ENCODE results near the gene WWC1.

The WWC1 gene

DNA sequence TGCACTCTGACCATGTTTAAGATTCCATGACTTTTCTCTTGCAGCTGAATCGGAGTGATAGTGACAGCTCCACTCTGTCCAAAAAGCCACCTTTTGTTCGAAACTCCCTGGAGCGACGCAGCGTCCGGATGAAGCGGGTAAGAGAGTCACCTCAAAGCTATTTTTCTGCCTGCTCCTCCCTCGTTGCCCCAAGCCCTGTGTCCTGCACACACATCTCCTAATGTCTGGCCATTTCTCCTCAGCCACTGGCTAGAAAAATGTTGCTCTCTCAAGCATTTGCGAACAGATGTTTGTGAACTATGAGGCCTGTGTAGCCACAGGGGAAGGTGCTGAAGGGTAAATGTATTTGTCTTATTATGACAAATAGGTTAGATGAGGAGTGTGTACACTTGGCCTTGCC lies 169.2 kb downstream of the WWC1 start:
- TF ChIP-seq, protein P1, sequence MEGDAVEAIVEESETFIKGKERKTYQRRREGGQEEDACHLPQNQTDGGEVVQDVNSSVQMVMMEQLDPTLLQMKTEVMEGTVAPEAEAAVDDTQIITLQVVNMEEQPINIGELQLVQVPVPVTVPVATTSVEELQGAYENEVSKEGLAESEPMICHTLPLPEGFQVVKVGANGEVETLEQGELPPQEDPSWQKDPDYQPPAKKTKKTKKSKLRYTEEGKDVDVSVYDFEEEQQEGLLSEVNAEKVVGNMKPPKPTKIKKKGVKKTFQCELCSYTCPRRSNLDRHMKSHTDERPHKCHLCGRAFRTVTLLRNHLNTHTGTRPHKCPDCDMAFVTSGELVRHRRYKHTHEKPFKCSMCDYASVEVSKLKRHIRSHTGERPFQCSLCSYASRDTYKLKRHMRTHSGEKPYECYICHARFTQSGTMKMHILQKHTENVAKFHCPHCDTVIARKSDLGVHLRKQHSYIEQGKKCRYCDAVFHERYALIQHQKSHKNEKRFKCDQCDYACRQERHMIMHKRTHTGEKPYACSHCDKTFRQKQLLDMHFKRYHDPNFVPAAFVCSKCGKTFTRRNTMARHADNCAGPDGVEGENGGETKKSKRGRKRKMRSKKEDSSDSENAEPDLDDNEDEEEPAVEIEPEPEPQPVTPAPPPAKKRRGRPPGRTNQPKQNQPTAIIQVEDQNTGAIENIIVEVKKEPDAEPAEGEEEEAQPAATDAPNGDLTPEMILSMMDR (conservative IDR thresholded peaks at IDR 0.05; ENCODE audit: low read depth, low read length), result no peak
- no peak overlapping the region for H3K4me3 ChIP-seq (ENCODE audit: low read depth, low read length)
- no peak for DNase-seq (ENCODE audit: low read depth)

DNA sequence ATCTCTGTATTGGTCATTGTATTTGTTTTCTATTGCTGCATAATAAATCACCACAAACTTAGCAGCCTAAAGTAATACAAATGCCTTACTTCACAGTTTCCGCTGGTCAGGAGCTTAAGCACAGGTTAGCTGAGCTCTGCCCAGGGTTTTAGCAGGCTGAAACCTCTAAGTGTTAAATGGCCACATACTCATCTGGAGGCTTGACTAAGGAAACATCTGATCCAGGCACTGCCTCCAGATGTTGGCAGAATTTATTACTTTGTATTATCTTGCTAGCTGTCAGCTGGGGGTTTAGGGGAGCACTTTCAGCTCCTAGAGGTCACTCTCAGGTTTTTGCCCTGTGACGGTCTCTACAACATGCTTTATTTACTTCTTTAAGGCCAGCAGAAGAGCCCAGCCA lies 171.6 kb downstream of the WWC1 start:
- DNase-seq (ENCODE audit: low read depth), result no peak
- TF ChIP-seq, protein P1 (conservative IDR thresholded peaks at IDR 0.05; ENCODE audit: low read depth, low read length), result no peak
- no peak overlapping the region for H3K4me3 ChIP-seq (ENCODE audit: low read depth, low read length)

DNA sequence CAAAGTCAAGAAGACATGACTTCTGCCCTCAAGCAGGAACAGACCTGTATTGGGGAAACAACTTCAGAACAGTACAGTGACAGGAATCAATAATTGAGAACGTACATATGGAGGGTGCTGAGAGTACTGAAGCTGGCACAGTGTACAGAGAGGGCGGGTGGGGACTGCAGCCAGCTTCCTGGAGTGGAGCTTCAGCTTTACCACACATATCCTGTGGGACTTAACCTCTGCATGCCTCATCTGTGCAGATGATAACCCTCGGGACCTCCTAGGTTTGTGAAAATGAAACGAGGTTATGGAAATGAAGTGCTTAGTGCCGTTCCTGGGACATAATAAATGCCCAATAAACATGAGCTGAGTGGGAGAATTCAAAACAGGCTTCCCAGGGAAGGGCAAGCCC lies 172.8 kb downstream of the WWC1 start:
- no peak for DNase-seq (ENCODE audit: low read depth)
- TF ChIP-seq, protein P1 (conservative IDR thresholded peaks at IDR 0.05; ENCODE audit: low read depth, low read length), result no peak
- no peak overlapping the region for H3K4me3 ChIP-seq (ENCODE audit: low read depth, low read length)

DNA sequence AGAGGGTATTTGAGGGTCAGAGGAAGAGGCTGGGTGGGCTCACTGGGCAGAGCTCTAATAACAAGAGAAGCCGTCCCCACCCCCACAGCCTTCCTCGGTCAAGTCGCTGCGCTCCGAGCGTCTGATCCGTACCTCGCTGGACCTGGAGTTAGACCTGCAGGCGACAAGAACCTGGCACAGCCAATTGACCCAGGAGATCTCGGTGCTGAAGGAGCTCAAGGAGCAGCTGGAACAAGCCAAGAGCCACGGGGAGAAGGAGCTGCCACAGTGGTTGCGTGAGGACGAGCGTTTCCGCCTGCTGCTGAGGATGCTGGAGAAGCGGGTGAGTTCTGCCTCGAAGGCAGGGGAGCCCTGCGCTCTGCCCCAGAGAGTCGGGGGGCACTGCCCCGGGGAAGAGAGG lies 173.2 kb downstream of the WWC1 start:
- no peak for DNase-seq (ENCODE audit: low read depth)
- TF ChIP-seq, protein P1 (conservative IDR thresholded peaks at IDR 0.05; ENCODE audit: low read depth, low read length), result no peak
- no peak overlapping the region for H3K4me3 ChIP-seq (ENCODE audit: low read depth, low read length)

DNA sequence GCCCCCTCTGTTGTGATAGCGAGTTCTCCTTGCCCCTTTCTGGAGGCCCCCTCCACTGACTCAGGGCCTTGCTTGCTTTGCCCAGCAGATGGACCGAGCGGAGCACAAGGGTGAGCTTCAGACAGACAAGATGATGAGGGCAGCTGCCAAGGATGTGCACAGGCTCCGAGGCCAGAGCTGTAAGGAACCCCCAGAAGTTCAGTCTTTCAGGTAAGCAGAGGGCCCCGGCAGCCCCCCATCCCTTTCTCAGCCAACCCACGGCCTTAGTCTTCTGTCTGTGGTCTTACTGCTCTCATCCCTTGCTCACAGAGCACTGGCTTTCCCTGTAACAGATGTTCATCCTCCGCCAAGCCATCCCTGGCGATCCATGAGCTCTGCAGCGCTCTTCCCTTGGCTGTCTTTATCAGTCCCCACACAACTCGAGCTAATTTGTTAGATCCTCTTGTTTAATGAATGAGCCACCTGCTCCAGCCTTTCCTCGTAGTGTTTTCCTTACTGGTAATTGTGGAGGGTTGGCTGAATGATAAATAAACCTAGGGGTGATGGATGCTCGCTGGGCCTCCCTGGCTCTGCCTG lies 176.4 kb downstream of the WWC1 start:
- TF ChIP-seq, protein P1 (conservative IDR thresholded peaks at IDR 0.05; ENCODE audit: low read depth, low read length), result no peak
- no peak for DNase-seq (ENCODE audit: low read depth)
- no peak overlapping the region for H3K4me3 ChIP-seq (ENCODE audit: low read depth, low read length)

- peak; percentile 76 for DNase-seq (ENCODE audit: low read depth)
- TF ChIP-seq, protein P1 (conservative IDR thresholded peaks at IDR 0.05; ENCODE audit: low read depth, low read length), result no peak
- no peak overlapping the region for H3K4me3 ChIP-seq (ENCODE audit: low read depth, low read length)
Measured at GRCh38 chr5:168468836-168469235, 177.4 kb downstream of the WWC1 start.

GRCh38 chr5:168469816-168470215 lies 178.4 kb downstream of the WWC1 start:
- H3K4me3 ChIP-seq (ENCODE audit: low read depth, low read length), result no peak overlapping the region
- TF ChIP-seq, protein P1 (conservative IDR thresholded peaks at IDR 0.05; ENCODE audit: low read depth, low read length), result no peak
- no peak for DNase-seq (ENCODE audit: low read depth)
